Suprapubic skin (tissue), 4 donors: Measurements from ENCODE around the gene ASH1L. TPM values are rescaled to one million over a fixed set of nuclear protein-coding genes. Genes with fewer than 3 reads are reported as not detected.

Experiments used
- DNase-seq, 2 donors: peaks; one replicate each; pipeline ENCODE4 v3.0.0-alpha.2; 2019; ENCODE audit warnings: low spot score in 2 of 2
- H3K27ac ChIP-seq: fragments of 200-600 bp; sonication (generic); one replicate; pipeline ENCODE4 v1.5.1; 2019
- H3K27me3 ChIP-seq: fragments of 200-600 bp; sonication (generic); one replicate; pipeline ENCODE4 v1.5.1; 2019
- H3K36me3 ChIP-seq: fragments of 200-600 bp; sonication (generic); one replicate; pipeline ENCODE4 v1.5.1; 2019
- H3K4me1 ChIP-seq: fragments of 200-600 bp; sonication (generic); one replicate; pipeline ENCODE4 v1.5.1; 2019
- H3K4me3 ChIP-seq: fragments of 200-600 bp; sonication (generic); one replicate; pipeline ENCODE4 v1.5.1; 2019; ENCODE audit warnings: mild to moderate bottlenecking
- H3K9me3 ChIP-seq: fragments of 200-600 bp; sonication (generic); one replicate; pipeline ENCODE4 v1.5.1; 2019
- EP300 ChIP-seq: sonication (generic); formaldehyde crosslinking; IDR thresholded peaks from one replicate; pipeline ENCODE4 v1.6.1; 2017; ENCODE audit warnings: antibody characterized with exemption
- POLR2A ChIP-seq, 2 donors: fragments of 450-650 bp; IDR thresholded peaks; one replicate each; pipeline ENCODE4 v1.6.1; 2017; ENCODE audit warnings: antibody characterized with exemption in 2 of 2, mild to moderate bottlenecking in 2 of 2, moderate library complexity in 2 of 2
- POLR2AphosphoS5 ChIP-seq, 3 donors: sonication (generic); formaldehyde crosslinking; IDR thresholded peaks; one replicate each; pipeline ENCODE4 v1.6.1; 2017; ENCODE audit warnings: antibody characterized with exemption in 3 of 3
- WGBS: methylation state at CpG from one replicate; pipeline ENCODE4 v1.1.5; 2018; 5-methylcytosine and 5-hydroxymethylcytosine counted together
- total RNA-seq, 4 donors: library from RNA; depleted of rRNA; stranded (reverse); fragments of >200 nt; gene quantifications; one replicate each; pipeline ENCODE4 v1.1.0, GENCODE V29; 2016
- TF ChIP-seq, protein P1 (sequence below), 2 donors: fragments of 200-600 bp in 1 of 2; fragments of 450-650 bp in 1 of 2; sonication (generic) in 1 of 2; IDR thresholded peaks; one replicate each; pipeline ENCODE4 v1.5.1; 2016 to 2019; ENCODE audit warnings: antibody characterized with exemption in 2 of 2, mild to moderate bottlenecking in 1 of 2, moderate library complexity in 1 of 2

ASH1L gene
- total RNA-seq, 4 donors from 2014 or later: 51.9 to 121 (median 66.2) TPM

GRCh38 chr1:155555915-155556314 is 6.7 kb downstream of the ASH1L start:
- Histone ChIP-seq H3K4me1 (peaks cover 27% of the 10 kb centered on the region), H3K27me3 (no peaks in the 10 kb centered on the region), H3K27ac (no peak overlapping the region), H3K4me3 (no peak overlapping the region), H3K36me3 (no peaks in the 10 kb centered on the region), H3K9me3 (no peaks in the 10 kb centered on the region)
- TF ChIP-seq POLR2AphosphoS5 (IDR thresholded peaks at IDR 0.05) (no peak), EP300 (no peak), POLR2A (IDR thresholded peaks at IDR 0.05) (no peak)
- TF ChIP-seq, protein P1, sequence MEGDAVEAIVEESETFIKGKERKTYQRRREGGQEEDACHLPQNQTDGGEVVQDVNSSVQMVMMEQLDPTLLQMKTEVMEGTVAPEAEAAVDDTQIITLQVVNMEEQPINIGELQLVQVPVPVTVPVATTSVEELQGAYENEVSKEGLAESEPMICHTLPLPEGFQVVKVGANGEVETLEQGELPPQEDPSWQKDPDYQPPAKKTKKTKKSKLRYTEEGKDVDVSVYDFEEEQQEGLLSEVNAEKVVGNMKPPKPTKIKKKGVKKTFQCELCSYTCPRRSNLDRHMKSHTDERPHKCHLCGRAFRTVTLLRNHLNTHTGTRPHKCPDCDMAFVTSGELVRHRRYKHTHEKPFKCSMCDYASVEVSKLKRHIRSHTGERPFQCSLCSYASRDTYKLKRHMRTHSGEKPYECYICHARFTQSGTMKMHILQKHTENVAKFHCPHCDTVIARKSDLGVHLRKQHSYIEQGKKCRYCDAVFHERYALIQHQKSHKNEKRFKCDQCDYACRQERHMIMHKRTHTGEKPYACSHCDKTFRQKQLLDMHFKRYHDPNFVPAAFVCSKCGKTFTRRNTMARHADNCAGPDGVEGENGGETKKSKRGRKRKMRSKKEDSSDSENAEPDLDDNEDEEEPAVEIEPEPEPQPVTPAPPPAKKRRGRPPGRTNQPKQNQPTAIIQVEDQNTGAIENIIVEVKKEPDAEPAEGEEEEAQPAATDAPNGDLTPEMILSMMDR (IDR thresholded peaks at IDR 0.05): no peak
- no peak for DNase-seq

DNA sequence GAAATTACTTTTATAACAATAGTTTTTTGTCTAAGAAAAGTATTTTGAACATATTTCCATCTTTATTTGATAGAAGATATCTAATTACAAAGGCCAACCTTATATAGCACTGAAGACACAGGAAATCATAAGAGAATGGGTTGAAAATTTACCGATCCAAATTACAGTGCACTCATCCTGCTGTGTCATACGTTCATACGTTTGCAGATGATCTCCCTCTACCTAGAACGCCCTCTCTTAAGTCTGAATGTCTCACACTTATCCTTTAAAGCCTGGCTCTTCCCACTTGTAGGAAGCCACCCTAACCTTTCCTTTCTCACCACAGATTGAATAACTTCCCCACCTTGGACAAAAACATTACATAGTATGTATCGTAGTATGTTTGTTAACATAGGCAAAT is 9.3 kb downstream of the ASH1L start:
- WGBS: 48% methylated on average over 5 of the region's 5 CpGs
- no peak overlapping the region for H3K27ac ChIP-seq
- TF ChIP-seq POLR2AphosphoS5 (IDR thresholded peaks at IDR 0.05) (no peak), EP300 (no peak), POLR2A (IDR thresholded peaks at IDR 0.05) (no peak)
- TF ChIP-seq, protein P1 (IDR thresholded peaks at IDR 0.05): no peak
- no peaks in the 10 kb centered on the region for H3K27me3 ChIP-seq
- no peak for DNase-seq
- H3K4me1 ChIP-seq: peaks cover 17% of the 10 kb centered on the region
- no peaks in the 10 kb centered on the region for H3K9me3 ChIP-seq
- no peaks in the 10 kb centered on the region for H3K36me3 ChIP-seq
- no peak overlapping the region for H3K4me3 ChIP-seq

GRCh38 chr1:155548706-155549105 is 13.9 kb downstream of the ASH1L start:
- H3K27me3 ChIP-seq: no peaks in the 10 kb centered on the region
- H3K36me3 ChIP-seq: peaks cover 2% of the 10 kb centered on the region
- TF ChIP-seq, protein P1 (IDR thresholded peaks at IDR 0.05): no peak
- no peak for TF ChIP-seq POLR2A (IDR thresholded peaks at IDR 0.05)
- no peak for TF ChIP-seq EP300
- TF ChIP-seq POLR2AphosphoS5 (IDR thresholded peaks at IDR 0.05): no peak
- DNase-seq: no peak
- H3K4me1 ChIP-seq: peaks cover 25% of the 10 kb centered on the region
- no peak overlapping the region for H3K27ac ChIP-seq
- H3K9me3 ChIP-seq: no peaks in the 10 kb centered on the region
- 80% methylated on average over 2 of the region's 2 CpGs for WGBS
- H3K4me3 ChIP-seq: no peak overlapping the region

DNA sequence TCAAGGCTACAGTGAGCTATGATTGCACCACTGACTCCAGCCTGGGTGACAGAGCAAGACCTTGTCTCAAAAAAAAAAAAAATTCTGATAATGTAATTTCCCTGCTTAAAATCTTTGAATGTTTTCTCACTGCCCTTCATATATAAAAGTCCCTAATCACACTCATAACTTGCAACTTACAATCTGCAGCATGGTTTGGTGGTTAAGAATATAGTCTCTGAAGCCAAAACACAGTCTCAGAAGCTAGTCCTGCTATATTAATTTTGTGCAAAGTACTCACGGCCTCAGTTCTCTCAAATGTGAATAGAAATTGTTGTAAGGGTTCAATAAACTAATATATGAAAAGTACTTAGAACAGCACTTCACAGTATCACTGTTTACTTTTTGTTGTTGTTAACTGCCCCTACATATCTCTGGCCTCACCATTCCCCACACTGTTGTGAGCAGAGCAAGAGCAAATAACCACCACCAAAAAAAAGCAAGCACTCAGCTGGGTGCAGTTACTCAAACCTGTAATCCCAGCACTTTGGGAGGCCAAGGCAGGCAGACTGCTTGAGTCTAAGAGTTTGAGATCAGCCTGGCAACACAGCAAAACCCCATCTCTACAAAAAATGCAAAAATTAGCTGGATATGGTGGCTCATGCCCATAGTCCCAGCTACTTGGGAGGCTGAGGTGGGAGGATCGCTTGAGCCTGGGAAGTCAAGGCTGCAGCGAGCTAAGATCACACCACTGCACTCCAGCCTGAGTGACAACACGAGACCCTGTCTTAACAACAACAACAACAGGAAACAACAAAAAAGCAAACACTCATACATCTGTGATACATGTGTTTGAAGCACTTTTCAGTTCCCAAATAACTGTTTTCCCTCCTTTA is 22.4 kb downstream of the ASH1L start:
- Histone ChIP-seq H3K4me1 (peaks cover 19% of the 10 kb centered on the region), H3K27me3 (no peaks in the 10 kb centered on the region), H3K36me3 (peaks cover 2% of the 10 kb centered on the region), H3K9me3 (no peaks in the 10 kb centered on the region), H3K4me3 (no peak overlapping the region), H3K27ac (no peak overlapping the region)
- TF ChIP-seq, protein P1 (IDR thresholded peaks at IDR 0.05): no peak
- TF ChIP-seq POLR2AphosphoS5 (IDR thresholded peaks at IDR 0.05) (no peak), POLR2A (IDR thresholded peaks at IDR 0.05) (no peak), EP300 (no peak)
- no peak for DNase-seq
- 80% methylated on average over 4 of the region's 4 CpGs for WGBS

DNA sequence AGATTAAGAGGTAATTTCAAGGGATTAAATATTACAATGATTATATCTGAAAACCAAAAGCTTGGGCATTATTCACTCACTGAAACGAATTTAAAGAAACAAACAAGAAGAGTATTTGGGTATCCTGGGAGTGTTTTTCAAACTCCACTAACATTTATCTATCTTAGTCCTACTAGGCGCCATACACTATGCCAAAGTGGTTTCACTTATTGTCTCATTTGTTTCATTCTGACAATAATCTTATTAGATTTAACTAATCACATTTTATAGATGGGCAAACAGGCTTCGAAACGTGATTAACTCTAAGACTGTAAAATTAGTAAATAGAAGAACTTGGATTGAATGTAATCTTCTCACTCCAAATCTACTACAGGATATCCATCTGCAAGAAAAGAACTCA is 25.4 kb downstream of the ASH1L start:
- WGBS: 75% methylated on average over 4 of the region's 4 CpGs
- TF ChIP-seq, protein P1 (IDR thresholded peaks at IDR 0.05): no peak
- TF ChIP-seq EP300 (no peak), POLR2AphosphoS5 (IDR thresholded peaks at IDR 0.05) (no peak), POLR2A (IDR thresholded peaks at IDR 0.05) (no peak)
- Histone ChIP-seq H3K4me3 (no peak overlapping the region), H3K36me3 (no peaks in the 10 kb centered on the region), H3K27ac (no peak overlapping the region), H3K9me3 (no peaks in the 10 kb centered on the region), H3K27me3 (no peaks in the 10 kb centered on the region), H3K4me1 (peaks cover 16% of the 10 kb centered on the region)
- DNase-seq: no peak
